ENCODE results near the gene USP9X.

- TF ChIP-seq NR1H2 (CRISPR knock-in tag; IDR thresholded peaks at IDR 0.05): no peak
- no peak for TF ChIP-seq ZNF416 (CRISPR knock-in tag; IDR thresholded peaks at IDR 0.05)
- TF ChIP-seq ATF2 (CRISPR knock-in tag; IDR thresholded peaks at IDR 0.05; ENCODE audit: borderline replicate concordance, low read depth): no peak
- no peak for TF ChIP-seq CTCF (IDR thresholded peaks at IDR 0.05)
Observed at GRCh38 chrX:41150043-41150442, 64.8 kb downstream of the USP9X start.
